ENCODE data around the gene TBC1D10B. TPM values are rescaled to one million over a fixed set of nuclear protein-coding genes. Genes with fewer than 3 reads are reported as not detected.

Gene TBC1D10B
- total and polyA plus RNA-seq, 9 of the 15 experiments (the other 6 are each of a cell fraction or from before 2014, with no cell fraction given): 2.2 to 55.4 (median 17.5) TPM

DNA sequence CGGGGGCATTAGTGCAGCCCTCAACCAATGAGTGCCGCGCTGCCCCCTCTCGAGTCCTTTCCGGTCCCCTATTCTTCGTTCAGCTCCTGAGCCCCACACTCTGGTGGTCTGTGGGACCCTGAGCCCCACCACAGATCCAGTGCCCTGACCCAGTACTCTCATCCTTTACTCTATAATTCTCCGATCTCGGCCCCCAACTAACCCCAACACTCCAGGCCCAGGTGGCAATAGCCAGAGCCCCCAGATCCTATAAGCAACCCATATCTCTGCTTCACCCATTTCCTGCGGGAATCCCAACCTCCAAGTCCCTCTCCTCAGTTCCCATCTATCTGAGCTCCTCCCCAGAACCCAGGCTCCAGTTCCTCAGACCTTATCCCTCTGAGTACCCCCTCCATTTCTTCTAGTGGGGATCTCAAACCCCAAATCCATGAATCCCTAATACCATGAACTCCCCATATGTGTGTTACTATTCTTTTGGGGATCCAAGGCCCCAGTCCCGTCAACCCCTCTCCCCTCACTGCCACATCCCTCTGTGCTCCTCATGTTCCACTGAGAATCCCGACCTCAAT, 1.0 kb upstream of the TBC1D10B start (continued):
- TF ChIP-seq, protein P1, sequence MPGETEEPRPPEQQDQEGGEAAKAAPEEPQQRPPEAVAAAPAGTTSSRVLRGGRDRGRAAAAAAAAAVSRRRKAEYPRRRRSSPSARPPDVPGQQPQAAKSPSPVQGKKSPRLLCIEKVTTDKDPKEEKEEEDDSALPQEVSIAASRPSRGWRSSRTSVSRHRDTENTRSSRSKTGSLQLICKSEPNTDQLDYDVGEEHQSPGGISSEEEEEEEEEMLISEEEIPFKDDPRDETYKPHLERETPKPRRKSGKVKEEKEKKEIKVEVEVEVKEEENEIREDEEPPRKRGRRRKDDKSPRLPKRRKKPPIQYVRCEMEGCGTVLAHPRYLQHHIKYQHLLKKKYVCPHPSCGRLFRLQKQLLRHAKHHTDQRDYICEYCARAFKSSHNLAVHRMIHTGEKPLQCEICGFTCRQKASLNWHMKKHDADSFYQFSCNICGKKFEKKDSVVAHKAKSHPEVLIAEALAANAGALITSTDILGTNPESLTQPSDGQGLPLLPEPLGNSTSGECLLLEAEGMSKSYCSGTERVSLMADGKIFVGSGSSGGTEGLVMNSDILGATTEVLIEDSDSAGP (CRISPR knock-in tag; IDR thresholded peaks at IDR 0.05): no peak
- TF ChIP-seq NFYB (IDR thresholded peaks at IDR 0.05; ENCODE audit: extremely low read depth, insufficient read length) (peak; percentile 64), MTF1 (CRISPR knock-in tag; IDR thresholded peaks at IDR 0.05; ENCODE audit: borderline replicate concordance) (no peak), SIX5 (IDR thresholded peaks at IDR 0.05; ENCODE audit: borderline replicate concordance in 1 of 2, insufficient read depth in 1 of 2, low read depth in 1 of 2, low read length in 2 of 2) (no peak), RBM25 (IDR thresholded peaks at IDR 0.05; ENCODE audit: low read depth, low read length, severe bottlenecking) (peak; percentile 47), POLR2A (conservative IDR thresholded peaks at IDR 0.05) (peak; percentile 79), POLR2G (IDR thresholded peaks at IDR 0.05; ENCODE audit: low read depth, low read length) (peak; percentile 58), PHF8 (IDR thresholded peaks at IDR 0.05; ENCODE audit: borderline replicate concordance, low read length) (peak; percentile 61; the same call in 1 of the 2 replicates), KDM5B (IDR thresholded peaks at IDR 0.05; ENCODE audit: insufficient replicate concordance, low read depth, low read length) (peak; percentile 45), ZNF699 (CRISPR knock-in tag; IDR thresholded peaks at IDR 0.05; ENCODE audit: insufficient replicate concordance) (no peak), MYC (IDR thresholded peaks at IDR 0.05; ENCODE audit: low read depth, low read length) (no peak), MYC (CRISPR knock-in tag; IDR thresholded peaks at IDR 0.05; ENCODE audit: borderline replicate concordance, low read depth) (peak; percentile 23; the same call in 1 of the 2 replicates), RBFOX2 (IDR thresholded peaks at IDR 0.05; ENCODE audit: low read depth, low read length) (peak; percentile 60; the same call in 1 of the 2 replicates)
- TF ChIP-seq, protein P2, sequence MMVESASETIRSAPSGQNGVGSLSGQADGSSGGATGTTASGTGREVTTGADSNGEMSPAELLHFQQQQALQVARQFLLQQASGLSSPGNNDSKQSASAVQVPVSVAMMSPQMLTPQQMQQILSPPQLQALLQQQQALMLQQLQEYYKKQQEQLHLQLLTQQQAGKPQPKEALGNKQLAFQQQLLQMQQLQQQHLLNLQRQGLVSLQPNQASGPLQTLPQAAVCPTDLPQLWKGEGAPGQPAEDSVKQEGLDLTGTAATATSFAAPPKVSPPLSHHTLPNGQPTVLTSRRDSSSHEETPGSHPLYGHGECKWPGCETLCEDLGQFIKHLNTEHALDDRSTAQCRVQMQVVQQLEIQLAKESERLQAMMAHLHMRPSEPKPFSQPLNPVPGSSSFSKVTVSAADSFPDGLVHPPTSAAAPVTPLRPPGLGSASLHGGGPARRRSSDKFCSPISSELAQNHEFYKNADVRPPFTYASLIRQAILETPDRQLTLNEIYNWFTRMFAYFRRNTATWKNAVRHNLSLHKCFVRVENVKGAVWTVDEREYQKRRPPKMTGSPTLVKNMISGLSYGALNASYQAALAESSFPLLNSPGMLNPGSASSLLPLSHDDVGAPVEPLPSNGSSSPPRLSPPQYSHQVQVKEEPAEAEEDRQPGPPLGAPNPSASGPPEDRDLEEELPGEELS (CRISPR knock-in tag; IDR thresholded peaks at IDR 0.05; ENCODE audit: borderline replicate concordance): no peak
- TF ChIP-seq, protein P3, sequence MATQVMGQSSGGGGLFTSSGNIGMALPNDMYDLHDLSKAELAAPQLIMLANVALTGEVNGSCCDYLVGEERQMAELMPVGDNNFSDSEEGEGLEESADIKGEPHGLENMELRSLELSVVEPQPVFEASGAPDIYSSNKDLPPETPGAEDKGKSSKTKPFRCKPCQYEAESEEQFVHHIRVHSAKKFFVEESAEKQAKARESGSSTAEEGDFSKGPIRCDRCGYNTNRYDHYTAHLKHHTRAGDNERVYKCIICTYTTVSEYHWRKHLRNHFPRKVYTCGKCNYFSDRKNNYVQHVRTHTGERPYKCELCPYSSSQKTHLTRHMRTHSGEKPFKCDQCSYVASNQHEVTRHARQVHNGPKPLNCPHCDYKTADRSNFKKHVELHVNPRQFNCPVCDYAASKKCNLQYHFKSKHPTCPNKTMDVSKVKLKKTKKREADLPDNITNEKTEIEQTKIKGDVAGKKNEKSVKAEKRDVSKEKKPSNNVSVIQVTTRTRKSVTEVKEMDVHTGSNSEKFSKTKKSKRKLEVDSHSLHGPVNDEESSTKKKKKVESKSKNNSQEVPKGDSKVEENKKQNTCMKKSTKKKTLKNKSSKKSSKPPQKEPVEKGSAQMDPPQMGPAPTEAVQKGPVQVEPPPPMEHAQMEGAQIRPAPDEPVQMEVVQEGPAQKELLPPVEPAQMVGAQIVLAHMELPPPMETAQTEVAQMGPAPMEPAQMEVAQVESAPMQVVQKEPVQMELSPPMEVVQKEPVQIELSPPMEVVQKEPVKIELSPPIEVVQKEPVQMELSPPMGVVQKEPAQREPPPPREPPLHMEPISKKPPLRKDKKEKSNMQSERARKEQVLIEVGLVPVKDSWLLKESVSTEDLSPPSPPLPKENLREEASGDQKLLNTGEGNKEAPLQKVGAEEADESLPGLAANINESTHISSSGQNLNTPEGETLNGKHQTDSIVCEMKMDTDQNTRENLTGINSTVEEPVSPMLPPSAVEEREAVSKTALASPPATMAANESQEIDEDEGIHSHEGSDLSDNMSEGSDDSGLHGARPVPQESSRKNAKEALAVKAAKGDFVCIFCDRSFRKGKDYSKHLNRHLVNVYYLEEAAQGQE (IDR thresholded peaks at IDR 0.05; ENCODE audit: borderline replicate concordance): no peak
- TF ChIP-seq, protein P3 (CRISPR knock-in tag; IDR thresholded peaks at IDR 0.05; ENCODE audit: low read depth): peak; percentile 22; the same call in 1 of the 2 replicates

Data from K562 (cell line).